ENCODE data around the gene CERS4.

GRCh38 chr19:8212212-8212611 is 3.0 kb downstream of the CERS4 start:
- TF ChIP-seq RFX5 (IDR thresholded peaks at IDR 0.05; ENCODE audit: low read depth, low read length) (no peak), CTCF (IDR thresholded peaks at IDR 0.05 in 2 of 3, conservative IDR thresholded peaks at IDR 0.05 in 1 of 3; ENCODE audit: control insufficient read depth in 2 of 3, extremely low read depth in 1 of 3, insufficient read depth in 1 of 3, low read depth in 3 of 3, low read length in 3 of 3) (no peak), TCF3 (IDR thresholded peaks at IDR 0.05; ENCODE audit: borderline replicate concordance, insufficient read depth, low read depth, low read length) (no peak), EZH2 (IDR thresholded peaks at IDR 0.05; ENCODE audit: borderline replicate concordance, control insufficient read depth, low read depth, low read length) (no peak), POLR2A (IDR thresholded peaks at IDR 0.05; ENCODE audit: low read depth, low read length) (no peak)
